ENCODE data around the gene CLCN5. TPM values are rescaled to one million over a fixed set of nuclear protein-coding genes. Genes with fewer than 3 reads are reported as not detected.

The CLCN5 gene
- total RNA-seq: 7.7 and 9.2 TPM in 2 replicates

- DNase-seq (ENCODE audit: extremely low read depth, low read depth, low spot score): peak; percentile 39
Measured at GRCh38 chrX:49922291-49923241, at the start of gene CLCN5. CLCN5 (plus strand) TSS chrX:49922596; CDS start chrX:49925299, 2,703 bp downstream.

- DNase-seq (ENCODE audit: extremely low read depth, low read depth, low spot score): no peak
Measured at GRCh38 chrX:49876750-49877149, 45.6 kb upstream of the CLCN5 start.

DNA sequence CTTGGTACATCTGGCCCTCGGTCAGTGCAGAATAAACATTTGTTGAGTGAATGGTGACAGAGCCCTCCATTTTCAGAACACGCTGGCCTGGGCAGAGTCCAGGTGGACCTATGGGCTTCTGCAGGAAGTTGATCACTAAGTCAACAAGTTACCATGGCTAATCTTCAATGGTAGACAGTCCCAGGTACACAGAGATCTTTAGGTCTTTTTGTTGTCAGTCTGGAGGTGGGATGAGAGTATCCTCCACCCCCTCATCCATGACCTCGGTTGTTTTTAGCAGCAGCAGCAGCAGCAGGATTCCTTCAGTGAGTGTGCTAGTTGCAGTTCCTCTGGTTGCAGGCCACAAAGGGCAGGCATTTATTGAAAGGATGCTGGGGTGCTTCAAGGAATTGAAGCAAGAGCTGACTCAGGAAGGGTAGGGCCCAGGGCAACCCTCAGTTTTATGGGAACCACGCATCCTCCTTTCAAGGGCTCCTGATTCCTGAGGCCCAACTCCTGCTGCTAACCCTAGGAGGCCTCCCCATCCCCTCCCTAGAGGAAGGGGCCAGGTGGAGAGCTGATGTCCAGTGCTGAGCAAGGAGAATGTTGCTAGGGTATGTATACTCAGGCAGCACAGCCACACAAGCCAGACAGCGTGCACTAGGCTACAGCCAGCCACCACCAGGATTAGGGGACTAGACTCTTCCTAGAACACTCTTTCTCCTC lies 44.8 kb upstream of the CLCN5 start:
- DNase-seq (ENCODE audit: extremely low read depth, low read depth, low spot score): no peak

GRCh38 chrX:49878128-49878833 lies 44.1 kb upstream of the CLCN5 start:
- DNase-seq (ENCODE audit: extremely low read depth, low read depth, low spot score): no peak

- no peak for DNase-seq (ENCODE audit: extremely low read depth, low read depth, low spot score)
Measured at GRCh38 chrX:49878834-49879655, 43.4 kb upstream of the CLCN5 start, which contains the start of gene USP27X. USP27X (plus strand) TSS chrX:49879484; CDS start chrX:49880308, 824 bp downstream.

DNA sequence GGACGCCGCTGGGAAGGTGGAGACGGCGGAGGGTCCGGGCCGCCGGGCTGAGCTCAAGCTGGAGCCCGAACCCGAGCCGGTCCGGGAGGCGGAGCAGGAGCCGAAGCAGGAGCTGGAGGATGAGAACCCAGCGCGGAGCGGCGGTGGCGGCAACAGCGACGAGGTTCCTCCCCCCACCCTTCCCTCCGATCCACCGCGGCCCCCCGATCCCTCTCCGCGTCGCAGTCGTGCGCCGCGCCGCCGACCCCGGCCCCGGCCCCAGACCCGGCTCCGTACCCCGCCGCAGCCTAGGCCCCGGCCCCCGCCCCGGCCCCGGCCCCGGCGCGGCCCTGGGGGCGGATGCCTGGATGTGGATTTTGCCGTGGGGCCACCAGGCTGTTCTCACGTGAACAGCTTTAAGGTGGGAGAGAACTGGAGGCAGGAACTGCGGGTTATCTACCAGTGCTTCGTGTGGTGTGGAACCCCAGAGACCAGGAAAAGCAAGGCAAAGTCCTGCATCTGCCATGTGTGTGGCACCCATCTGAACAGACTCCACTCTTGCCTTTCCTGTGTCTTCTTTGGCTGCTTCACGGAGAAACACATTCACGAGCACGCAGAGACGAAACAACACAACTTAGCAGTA lies 42.6 kb upstream of the CLCN5 start:
- DNase-seq (ENCODE audit: extremely low read depth, low read depth, low spot score): no peak

DNA sequence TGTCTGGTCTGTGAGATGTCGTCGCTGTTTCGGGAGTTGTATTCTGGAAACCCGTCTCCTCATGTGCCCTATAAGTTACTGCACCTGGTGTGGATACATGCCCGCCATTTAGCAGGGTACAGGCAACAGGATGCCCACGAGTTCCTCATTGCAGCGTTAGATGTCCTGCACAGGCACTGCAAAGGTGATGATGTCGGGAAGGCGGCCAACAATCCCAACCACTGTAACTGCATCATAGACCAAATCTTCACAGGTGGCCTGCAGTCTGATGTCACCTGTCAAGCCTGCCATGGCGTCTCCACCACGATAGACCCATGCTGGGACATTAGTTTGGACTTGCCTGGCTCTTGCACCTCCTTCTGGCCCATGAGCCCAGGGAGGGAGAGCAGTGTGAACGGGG lies 41.7 kb upstream of the CLCN5 start:
- no peak for DNase-seq (ENCODE audit: extremely low read depth, low read depth, low spot score)

GRCh38 chrX:49884290-49884862 lies 38.0 kb upstream of the CLCN5 start:
- DNase-seq (ENCODE audit: extremely low read depth, low read depth, low spot score): peak; percentile 36

- no peak for DNase-seq (ENCODE audit: extremely low read depth, low read depth, low spot score)
Measured at GRCh38 chrX:49892542-49892941, 29.9 kb upstream of the CLCN5 start.

DNA sequence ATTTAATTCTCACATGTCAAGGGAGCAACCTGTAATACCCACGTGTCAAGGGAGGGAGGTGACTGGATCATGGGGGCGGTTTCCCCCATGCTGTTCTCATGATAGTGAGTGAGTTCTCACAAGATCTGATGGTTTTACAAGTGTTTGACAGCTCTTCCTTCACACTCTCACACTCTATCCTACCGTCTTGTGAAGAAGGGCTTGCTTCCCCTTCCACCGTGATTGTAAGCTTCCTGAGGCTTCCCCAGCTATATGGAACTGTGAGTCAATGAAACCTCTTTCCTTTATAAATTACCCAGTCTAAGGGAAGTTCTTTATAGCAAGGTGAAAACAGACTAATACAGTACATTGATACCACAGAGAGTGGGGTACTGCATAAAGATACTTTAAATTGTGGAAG lies 25.4 kb upstream of the CLCN5 start:
- no peak for DNase-seq (ENCODE audit: extremely low read depth, low read depth, low spot score)

DNA sequence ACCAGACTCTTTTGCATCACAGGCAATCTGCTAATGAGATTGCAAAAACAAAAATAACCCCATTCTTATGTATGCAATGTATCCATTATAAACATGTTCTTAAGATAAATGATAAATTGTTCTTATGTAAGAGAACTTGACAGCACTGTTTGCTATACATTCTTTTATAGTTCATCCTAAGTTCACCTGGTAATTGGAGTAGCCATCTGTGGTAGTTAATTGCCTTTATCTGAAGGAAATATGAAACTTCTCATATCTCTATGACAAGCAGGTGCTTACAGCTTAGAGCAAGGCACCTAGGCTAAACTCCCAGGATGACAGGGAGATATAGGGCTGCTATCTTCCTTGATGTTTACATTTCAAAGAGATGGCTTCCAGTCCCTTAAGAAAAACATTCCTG lies 21.3 kb upstream of the CLCN5 start:
- no peak for DNase-seq (ENCODE audit: extremely low read depth, low read depth, low spot score)

- no peak for DNase-seq (ENCODE audit: extremely low read depth, low read depth, low spot score)
Measured at GRCh38 chrX:49910344-49910743, 12.1 kb upstream of the CLCN5 start.

DNA sequence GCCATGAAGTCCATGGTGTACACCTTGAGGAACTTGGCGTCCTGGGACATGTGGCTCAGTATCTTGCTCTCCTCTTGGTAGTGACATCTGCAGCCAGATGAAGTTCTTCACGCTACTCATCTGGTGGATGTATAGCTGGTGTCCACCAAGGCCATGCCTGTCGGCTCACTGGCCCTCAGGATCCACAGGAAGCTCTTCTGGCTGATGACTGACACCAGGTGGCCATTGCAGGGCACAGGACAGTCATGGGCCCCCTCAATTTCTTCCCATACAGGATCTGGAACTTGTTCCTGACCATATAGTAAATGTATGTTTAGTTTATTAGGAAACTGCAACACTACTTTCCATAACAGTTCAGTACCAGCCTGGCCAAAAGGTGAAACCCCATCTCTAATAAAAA lies 10.3 kb upstream of the CLCN5 start:
- DNase-seq (ENCODE audit: extremely low read depth, low read depth, low spot score): no peak

GRCh38 chrX:49912861-49913260 lies 9.5 kb upstream of the CLCN5 start:
- DNase-seq (ENCODE audit: extremely low read depth, low read depth, low spot score): no peak

GRCh38 chrX:49915361-49916222 lies 6.8 kb upstream of the CLCN5 start:
- no peak for DNase-seq (ENCODE audit: extremely low read depth, low read depth, low spot score)

DNA sequence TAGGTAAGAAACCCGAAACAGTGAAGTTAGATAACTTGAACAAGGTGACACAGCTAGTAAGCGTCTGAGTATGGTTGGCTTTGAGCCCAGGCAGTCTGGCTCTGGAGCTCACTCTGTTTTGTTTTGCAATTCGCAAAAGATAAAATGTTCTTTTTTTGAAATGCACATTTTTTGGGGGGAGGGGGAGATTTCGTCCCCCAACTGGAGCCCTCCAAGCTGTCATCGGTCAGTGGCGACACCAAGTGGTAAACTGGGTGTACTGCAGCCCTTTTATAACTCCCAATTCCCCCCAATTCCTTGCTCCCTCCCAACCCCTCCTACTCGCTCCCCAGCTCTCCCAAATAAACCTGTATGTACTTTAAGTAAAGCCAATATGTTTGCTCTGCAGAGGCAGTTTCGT lies 2.8 kb upstream of the CLCN5 start:
- no peak for DNase-seq (ENCODE audit: extremely low read depth, low read depth, low spot score)

- DNase-seq (ENCODE audit: extremely low read depth, low read depth, low spot score): no peak
Measured at GRCh38 chrX:49921109-49921508, 1.3 kb upstream of the CLCN5 start.

GRCh38 chrX:49925176-49925575 lies 2.8 kb downstream of the CLCN5 start:
- no peak for DNase-seq (ENCODE audit: extremely low read depth, low read depth, low spot score)

GRCh38 chrX:49930039-49930438 lies 7.6 kb downstream of the CLCN5 start:
- DNase-seq (ENCODE audit: extremely low read depth, low read depth, low spot score): no peak
